G401 (cell line): ENCODE data around the gene FAM83D. TPM values are rescaled to one million over a fixed set of nuclear protein-coding genes. Genes with fewer than 3 reads are reported as not detected.

Experiments
- DNase-seq: peaks from one replicate; pipeline ENCODE4 v3.0.0-alpha.2; 2015; ENCODE audit warnings: low spot score
- in situ Hi-C: cut with HindIII; loops from 2 replicates; pipeline ENCODE4 v1.10.0; 2016; ENCODE audit warnings: low sequenced_read_pairs, mixed read lengths
- total RNA-seq: library from RNA; depleted of rRNA; stranded (reverse); fragments of >200 nt; shearing (Covaris generic); gene quantifications from 2 replicates; pipeline ENCODE4 v1.2.3, GENCODE V29; 2014; rRNA removed

Gene FAM83D, protein sequence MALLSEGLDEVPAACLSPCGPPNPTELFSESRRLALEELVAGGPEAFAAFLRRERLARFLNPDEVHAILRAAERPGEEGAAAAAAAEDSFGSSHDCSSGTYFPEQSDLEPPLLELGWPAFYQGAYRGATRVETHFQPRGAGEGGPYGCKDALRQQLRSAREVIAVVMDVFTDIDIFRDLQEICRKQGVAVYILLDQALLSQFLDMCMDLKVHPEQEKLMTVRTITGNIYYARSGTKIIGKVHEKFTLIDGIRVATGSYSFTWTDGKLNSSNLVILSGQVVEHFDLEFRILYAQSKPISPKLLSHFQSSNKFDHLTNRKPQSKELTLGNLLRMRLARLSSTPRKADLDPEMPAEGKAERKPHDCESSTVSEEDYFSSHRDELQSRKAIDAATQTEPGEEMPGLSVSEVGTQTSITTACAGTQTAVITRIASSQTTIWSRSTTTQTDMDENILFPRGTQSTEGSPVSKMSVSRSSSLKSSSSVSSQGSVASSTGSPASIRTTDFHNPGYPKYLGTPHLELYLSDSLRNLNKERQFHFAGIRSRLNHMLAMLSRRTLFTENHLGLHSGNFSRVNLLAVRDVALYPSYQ
- 38.4 and 43.1 TPM in 2 replicates for total RNA-seq

DNA sequence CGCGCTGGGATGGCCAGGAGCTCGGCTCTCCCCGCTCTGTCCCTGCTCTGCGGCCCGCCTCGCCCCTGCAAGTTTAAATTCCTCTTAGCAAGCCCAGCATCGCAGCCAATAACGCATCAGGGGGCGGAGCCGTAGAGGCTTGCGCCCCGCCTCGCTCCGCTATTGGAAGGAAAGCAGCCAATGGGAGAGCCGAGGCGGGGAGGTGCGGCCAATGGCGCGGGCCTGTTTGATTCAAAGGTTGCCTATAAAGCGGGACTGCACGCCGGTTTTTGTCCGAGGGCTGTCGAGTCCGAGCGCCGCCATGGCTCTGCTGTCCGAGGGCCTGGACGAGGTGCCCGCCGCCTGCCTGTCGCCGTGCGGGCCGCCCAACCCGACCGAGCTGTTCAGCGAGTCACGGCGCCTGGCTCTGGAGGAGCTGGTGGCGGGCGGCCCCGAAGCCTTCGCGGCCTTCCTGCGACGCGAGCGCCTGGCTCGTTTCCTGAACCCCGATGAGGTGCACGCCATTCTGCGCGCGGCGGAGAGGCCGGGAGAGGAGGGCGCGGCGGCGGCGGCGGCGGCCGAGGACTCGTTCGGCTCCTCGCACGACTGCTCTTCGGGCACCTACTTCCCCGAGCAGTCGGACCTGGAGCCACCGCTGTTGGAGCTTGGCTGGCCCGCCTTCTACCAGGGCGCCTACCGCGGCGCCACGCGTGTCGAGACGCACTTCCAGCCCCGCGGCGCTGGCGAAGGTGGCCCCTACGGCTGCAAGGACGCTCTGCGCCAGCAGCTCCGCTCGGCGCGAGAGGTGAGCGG is at the start of gene FAM83D:
TSS of gene FAM83D (plus strand) at position 276 of the 792 bp plus-strand sequence. CDS start at position 302, 26 bp downstream.
- DNase-seq = peak; percentile 97
- in situ Hi-C loops = no loop called here

DNA sequence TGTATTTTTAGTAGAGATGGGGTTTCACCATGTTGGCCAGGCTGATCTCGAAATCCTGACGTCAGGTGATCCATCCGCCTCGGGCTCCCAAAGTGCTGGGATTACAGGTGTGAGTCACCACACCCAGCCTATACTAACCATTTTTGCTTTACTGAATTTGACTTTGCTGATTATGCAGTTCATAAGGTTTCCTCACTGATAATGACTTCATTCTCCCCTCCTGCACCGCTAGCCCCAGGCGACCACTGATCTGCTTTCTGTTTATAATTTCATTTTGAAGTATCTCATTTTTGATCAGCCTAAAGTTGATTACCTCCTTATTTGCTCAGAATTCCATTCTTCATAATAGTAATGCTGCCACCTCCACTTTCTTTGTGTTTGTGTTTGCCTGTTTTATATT is 48.7 kb upstream of the FAM83D start:
- DNase-seq = no peak
- in situ Hi-C loops = no loop called here

DNA sequence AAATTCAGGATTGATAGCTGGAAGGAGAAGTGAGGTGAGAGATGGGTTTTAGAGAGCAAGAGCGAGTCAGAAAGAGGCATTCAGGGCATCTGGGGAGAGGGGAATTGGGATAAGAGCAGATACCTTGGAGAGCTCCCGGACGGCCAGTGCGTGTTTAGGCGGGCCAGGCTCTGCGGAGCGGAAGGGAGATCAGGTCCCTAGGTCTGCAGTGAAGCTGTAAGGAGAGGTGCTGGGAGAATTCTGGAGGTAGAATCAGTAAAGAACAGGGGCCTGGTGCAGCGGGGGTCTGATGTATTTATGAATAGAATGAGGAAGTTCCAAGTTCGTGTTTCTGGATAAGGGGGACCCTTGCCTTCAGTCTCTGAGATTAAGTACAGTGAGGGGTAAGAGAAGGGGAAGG is 47.4 kb upstream of the FAM83D start:
- DNase-seq = no peak
- in situ Hi-C loops = no loop called here

DNA sequence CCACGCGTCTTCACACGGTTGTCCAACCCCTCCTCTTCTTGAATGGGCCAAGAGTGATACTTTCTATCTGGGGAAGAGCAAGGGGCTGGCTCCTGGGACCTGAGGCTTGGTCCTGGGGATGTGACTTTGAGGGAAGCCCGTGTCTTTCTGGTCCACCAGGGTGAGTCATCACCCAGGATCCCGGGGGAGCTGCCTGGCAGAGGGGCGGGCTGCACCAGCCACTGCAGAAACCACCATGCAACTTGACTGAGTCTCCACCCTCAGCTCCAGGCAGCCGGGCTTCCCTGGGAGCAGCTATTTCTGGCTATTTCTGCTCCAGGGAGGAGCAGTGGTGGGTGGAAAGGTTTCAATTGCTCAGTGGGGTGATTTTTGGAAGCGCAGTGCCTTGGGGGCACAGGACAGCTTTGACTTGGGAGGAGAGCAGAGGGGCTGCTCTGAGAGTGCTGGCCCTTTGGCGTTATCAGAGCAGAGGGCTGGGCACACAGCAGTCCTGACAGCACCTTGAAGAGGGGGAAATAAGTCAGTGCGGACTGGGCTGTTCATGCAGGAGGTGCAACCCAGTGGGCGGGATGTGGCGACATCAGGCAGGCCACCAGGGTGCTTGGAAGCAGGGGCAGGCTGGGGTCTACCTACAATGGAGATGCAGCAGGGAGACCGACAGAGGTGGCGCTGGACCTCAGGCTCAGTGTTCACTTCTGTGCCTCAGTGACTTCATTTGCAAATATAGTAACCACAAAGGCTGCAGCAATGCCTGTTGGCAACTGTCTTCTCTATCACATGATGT is 45.1 kb upstream of the FAM83D start:
- no peak for DNase-seq
- in situ Hi-C loops = no loop called here

DNA sequence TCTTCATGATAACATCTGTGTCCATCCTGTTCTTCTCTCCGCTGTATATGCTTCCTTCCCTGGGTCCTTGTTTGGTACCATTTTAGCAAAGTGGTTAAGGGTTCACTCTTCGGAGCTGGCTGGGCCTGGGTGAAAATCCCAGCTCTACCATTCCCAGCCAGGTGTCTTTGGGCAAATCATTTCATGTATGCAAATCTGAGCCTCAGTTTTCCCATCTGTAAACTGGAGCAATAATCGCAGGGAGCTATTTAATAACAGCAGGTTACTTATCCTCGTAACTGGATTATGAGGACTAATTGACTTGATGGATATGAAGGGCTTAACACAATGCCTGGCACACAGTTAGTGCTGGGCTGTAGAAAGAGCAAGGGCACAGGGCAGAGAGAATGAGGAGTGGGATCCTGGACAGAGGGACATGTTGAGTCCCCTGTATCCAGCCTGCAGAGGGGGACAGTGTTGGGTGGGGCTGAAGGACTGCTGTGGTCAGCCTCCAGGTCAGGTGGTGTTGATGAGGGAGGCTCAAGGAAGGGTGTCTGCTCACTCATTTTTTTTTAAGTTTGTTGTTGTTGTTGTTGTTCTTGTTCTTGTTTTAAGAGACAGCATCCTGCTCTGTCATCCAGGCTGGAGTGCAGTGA is 44.3 kb upstream of the FAM83D start:
- no peak for DNase-seq
- in situ Hi-C loops = no loop called here

DNA sequence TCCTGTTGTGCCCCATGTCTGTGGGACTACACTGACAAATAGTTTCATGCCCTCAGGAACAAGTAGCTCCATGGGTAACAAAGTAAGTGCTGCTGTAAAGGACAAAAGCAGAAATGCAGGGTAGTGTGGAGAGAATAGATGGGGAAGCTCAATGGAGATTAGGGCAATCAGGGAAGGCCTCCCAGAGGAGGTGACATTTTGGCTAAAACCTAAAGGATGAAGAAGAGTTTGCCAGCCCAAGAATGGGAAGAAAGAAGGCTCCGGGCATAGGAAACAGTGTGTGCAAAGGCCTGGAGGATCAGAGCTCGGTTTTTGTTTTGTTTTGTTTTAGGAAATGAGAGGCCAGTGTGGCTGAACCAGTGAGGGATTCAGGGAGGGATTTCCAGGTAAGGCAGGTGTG is 43.6 kb upstream of the FAM83D start:
- in situ Hi-C loops = no loop called here

DNA sequence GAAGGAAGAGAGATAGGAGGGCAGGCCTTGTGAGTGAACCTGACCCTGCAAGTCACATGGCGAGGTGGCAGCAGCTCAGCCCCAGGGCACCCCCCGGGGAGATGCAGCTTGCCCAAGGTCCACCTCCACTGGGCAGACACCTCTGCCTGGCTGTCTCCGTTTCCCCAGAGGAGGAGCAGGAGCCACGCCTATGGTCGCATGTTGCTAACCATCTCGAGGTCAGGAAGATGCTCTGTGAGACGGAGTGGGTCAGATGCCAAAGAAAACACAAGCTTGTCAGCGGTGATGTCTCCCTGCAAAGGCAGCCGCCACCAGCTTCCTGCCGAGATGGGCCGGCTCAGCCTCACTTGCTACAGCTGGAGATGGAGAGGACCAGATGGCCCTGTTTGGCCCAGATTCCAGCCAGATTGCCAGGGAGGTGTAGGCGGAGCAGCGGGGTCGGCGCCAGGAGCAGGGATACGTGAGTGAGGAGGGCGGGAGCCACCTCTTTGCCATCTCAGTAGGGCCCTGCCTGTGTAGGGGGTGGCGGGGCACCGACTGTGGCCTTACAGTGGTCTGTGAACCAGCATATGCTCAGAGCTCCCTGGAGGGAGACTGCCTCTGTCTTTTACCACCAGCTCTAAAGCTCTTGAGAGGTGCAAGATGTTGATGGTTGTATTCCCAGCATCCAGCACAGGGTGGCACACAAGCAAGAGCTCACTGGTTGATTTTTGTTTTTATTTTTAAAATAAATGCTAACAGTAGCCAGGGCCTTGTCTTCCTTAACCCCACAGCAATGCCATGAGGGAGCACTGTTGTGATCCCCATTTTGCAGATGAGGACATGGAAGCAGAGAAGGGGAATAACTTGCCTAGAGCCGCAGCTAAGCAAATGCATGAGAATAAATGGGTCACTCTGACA is 42.9 kb upstream of the FAM83D start:
- in situ Hi-C loops = no loop called here
- DNase-seq = peak; percentile 97

More for the DNA sequence above, 43.6 kb upstream of the FAM83D start:
- no peak for DNase-seq

DNA sequence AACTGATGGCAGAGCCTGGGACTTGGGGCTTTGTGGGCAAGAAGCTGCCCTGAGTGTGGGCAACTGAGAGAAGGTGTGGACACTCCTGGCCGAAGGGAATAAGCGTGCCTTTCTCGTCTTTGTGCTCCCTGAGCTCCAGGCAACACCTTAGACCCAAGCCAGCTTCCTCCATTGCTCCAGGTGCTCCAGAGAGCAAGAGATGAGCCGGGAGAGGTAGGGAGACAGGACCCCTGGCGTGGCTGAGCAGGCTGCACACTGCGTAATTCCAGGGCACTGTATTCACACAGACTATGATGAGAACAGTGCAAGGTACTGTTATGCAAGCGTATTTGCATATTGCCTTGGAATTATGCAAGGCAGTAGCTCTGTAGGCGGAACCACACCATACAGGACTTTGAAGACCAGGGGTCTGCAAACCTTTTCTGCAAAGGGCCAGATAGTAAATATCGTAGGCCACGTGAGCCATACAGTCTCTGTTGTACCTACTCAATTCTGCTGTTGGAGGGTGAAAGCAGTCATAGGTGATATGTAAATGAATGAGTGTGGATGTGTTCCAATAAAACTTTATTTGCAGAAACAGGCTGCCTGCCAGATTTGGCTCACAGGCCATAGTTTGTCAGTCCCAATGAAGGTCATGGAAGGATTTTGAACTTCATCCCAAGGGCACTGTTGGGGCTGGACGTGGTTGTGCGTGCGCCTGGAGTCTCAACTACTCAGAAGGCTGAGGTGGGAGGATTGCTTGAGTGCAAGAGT is 42.1 kb upstream of the FAM83D start:
- peak; percentile 70 for DNase-seq
- in situ Hi-C loops = no loop called here

DNA sequence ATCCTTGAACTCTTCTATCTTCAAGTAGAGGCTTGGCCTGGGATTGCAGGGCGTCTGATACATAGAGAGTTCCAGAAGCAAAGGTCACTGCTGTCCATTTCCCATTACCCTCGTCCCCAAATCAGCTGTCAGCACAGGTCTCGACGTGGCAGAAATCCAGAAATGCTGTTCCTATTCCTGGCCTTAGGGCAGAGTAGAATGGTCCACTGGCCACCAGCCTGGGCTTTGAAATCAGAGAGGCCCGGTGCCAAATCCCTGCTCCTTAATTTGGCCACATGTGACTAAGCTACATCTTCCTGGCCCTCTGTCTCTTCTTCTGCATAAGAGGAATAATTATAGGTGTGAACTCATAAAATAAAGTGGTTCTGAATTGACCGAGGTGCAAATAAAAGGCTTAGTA is 40.9 kb upstream of the FAM83D start:
- DNase-seq = peak; percentile 50
- in situ Hi-C loops = no loop called here

DNA sequence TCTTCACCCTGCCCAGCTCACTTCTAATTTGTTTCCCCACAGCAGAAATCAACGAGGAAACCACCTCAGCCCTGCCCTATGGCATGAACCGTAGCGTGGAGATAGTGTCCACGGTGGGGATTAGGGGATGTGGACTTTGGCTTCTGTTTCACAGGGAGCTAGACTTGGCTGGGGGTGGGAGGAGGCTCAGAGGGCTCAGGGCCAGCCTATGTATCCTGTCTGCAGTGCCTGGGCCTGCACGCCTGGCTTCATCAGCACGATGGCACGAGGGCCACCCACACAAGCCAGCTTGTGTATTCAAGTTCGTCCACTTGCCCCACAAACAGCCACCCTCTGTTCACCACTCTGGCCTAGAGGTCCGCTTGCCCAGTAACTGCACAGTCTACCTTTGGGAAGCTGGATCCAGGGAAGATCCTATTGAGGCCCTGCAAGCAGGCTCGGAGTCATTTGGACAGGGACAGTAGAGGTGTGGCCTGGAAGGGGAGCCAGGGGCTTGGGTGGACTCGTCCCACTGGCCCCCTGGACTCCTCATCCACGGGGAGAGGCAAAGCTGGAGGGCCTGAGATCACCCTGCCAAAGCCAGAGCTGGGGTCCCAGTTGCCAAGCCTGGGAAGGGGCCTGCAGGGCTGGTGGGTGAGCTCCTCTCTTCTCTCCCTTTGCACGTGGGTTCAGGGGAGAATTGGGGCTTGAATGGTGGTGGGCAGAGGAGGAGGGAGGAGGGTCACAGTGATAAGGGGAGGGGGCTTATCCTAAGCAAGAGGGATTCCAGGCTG is 38.0 kb upstream of the FAM83D start:
- DNase-seq = no peak
- in situ Hi-C loops = no loop called here

DNA sequence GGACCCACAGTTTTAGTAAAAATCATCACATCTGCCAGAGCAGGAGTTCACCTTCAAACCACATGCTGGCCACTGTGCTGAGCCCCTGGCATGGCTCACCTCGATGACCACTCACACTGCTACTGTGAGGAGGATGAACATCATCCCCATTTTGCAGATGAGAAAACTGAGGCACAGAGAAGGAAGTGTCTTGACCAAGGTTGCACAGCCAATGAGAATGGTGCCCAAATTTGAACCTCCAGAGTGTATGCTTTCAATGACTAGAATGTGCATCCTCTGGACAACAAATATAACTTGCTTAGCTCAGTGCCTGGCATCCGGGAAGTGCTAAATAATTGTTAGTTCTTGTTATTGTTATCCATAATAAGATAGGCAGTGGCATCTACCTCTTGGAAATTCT is 37.2 kb upstream of the FAM83D start:
- in situ Hi-C loops = no loop called here

DNA sequence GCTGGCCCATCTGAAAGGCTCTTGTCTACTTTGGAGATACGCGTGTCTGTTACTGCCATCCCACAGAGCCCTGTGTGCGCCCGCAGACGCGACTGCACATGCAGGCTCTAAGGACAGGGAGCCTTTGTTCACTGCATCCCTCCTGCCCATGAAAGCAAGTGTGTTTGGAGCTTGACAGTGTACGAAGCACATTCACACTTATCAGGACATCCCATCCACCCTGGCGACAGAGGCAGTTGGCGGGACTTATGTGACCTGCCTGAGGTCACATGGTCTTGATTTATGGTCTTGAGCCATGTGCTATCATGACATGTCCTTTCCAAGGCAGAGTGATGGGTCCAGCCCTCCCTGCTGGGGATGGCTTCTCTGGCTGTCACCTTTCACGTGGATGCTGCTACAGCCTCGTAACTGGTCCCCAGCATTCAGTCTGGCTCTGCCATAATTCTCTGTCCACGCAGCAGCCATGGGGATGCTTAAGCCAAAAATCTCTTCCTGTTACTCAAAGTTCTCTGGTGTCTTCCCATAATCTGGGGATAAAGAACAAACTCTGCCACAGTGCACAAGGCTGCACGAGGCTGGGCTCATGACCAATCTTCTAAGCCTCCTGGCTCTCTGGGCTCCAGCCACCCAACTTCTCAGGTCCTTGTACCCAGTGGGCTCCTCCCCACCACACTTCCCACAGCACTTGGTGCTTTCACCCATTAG is 36.3 kb upstream of the FAM83D start:
- DNase-seq = no peak
- in situ Hi-C loops = no loop called here

More for the DNA sequence above, 37.2 kb upstream of the FAM83D start:
- no peak for DNase-seq

DNA sequence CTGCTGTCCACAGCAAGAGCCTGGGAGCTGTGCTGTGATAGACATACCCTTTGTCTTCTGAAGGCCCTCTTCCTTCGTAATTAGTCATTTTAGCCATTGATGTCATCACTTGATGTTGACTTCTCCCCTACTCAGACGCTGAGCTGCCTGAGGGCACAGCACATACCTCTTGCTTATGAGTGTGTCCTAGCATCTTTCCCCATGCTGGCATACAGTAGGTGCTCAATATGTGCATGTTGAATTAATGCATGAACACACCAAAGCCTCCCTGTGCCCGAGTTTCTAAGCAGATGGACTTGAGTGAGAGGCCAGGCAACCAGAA is 35.8 kb upstream of the FAM83D start:
- in situ Hi-C loops = no loop called here
- no peak for DNase-seq

DNA sequence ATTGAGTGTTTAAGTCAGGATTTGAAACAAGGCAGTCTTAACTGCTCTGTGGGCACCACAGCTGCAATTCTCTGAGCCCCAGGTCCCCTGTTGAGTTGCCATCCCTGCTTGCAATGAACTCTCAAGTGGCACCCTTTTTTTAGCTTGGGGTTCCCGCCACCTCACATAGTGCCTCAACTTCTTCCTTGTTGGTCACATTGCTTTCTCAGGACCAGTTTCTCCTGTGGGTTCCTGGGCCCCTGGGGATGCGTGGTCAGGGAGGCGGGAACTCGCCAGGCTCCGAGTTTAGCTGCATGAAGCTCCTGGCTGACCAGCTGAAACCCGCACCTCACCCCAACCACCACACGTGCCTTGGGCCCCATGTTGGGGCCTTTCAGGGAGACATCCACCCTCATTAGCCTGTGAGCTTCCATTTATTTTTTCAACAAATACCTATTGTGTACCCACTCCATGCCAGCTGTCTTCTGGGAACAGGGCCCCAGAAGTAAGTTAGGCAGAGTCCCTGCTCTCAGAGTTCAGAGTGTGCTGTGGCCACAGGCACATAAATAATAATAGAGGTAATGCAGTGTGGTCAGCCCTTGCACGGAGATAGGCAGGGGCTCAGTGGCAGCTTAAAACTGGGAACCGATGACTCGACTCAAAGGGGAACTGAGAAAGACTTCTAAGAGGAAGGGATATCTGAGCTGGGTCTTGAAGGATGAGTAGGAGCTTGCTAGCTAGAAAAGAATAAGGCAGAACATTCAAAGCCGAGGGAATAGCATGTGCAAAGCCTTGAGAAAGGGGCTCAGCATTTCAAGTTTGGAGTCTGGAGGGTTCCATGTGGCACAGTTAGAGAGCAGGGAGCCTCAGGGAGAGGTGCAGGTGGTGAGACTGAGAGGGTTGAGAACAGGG is 33.9 kb upstream of the FAM83D start:
- in situ Hi-C loops = no loop called here
- DNase-seq = no peak

DNA sequence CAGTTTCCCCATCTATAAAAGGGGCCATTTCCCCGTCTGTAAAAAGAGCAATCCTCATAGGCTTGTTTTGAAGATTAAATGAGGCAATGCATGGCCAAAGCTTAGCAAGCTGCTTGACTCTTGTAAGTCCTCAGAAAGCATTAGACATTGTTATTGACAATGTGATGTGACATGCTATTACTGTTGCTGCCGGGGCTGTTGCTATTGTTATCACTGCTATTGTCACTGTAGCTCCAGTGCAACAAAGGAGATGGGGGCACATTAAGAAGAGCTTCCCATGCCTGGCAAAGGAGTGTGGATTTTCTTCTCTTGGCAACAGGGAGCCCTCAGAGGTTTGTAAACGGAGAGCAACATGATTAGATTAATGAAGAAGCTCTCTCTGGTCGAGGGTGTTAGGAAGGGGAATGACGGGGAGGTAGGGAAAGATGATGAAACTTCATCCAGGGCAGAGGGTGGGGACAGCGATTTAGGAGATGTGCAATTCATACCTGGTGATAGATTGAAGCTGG is 33.1 kb upstream of the FAM83D start:
- in situ Hi-C loops = no loop called here

More for the DNA sequence above, 33.1 kb upstream of the FAM83D start:
- no peak for DNase-seq
